GM19455 (cell line): ENCODE data around the gene FOCAD.
"Not testable (repeated sequence)": the region's sequence is repeated elsewhere in the genome, so short reads cannot be mapped to it uniquely, and the experiment has no call there.

Experiments used
- ATAC-seq: cut with Tn5 transposase; IDR thresholded peaks from one replicate; pipeline ENCODE4 v1.9.1; 2021; ENCODE audit not compliant: unreplicated experiment

FOCAD gene, protein sequence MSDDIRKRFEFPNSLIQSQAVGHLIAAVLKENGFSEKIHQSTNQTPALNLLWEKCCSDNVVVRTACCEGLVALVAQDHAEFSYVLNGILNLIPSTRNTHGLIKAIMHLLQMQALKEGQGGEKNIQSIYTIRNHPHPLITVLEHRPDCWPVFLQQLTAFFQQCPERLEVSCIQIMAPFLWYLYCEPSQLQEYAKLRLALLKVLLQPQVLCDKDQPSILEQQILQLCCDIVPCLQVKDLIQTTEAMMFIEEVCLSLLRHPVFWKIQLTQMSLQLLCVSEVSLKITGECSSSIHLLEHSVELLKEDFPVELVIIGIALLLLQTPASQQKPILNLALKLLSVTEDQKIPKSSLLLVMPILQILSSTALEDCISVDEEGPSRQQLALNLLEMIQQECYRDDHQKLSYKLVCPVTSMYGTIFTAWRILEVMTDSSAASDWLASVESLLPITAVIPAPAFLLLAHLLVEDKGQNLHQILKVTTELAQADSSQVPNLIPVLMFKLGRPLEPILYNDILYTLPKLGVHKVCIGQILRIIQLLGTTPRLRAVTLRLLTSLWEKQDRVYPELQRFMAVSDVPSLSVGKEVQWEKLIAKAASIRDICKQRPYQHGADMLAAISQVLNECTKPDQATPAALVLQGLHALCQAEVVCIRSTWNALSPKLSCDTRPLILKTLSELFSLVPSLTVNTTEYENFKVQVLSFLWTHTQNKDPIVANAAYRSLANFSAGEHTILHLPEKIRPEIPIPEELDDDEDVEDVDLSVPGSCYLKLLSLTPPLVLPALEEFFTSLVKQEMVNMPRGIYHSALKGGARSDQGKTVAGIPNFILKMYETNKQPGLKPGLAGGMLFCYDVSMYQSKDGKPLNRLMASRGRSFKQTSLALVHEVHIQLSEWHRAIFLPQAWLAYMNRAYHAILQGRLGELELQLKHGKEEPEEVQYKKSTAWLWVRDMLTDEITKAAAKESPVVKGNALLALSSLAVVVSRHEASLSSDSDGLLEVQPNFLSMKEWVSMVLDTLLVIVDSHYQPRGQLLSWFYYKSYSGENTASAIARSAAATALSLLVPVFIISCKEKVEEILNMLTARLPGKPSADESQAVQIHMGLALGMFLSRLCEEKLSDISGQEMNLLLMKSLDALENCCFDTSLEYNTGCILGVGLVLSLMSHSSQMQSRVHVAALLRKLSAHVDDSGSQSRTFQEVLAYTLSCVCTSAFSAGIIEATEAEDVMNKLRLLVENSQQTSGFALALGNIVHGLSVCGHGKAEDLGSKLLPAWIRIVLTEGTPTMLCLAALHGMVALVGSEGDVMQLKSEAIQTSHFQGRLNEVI (N-terminal part only)

GRCh38 chr9:20684035-20684874 lies at the start of gene FOCAD:
FOCAD (plus strand) TSS chr9:20684259; CDS start chr9:20715354, 31,095 bp downstream.
- ATAC-seq = peak; percentile 99

- ATAC-seq = no peak
Observed at GRCh38 chr9:20634895-20635294, 49.2 kb upstream of the FOCAD start.

GRCh38 chr9:20636888-20637440 lies 47.1 kb upstream of the FOCAD start:
- no peak for ATAC-seq

DNA sequence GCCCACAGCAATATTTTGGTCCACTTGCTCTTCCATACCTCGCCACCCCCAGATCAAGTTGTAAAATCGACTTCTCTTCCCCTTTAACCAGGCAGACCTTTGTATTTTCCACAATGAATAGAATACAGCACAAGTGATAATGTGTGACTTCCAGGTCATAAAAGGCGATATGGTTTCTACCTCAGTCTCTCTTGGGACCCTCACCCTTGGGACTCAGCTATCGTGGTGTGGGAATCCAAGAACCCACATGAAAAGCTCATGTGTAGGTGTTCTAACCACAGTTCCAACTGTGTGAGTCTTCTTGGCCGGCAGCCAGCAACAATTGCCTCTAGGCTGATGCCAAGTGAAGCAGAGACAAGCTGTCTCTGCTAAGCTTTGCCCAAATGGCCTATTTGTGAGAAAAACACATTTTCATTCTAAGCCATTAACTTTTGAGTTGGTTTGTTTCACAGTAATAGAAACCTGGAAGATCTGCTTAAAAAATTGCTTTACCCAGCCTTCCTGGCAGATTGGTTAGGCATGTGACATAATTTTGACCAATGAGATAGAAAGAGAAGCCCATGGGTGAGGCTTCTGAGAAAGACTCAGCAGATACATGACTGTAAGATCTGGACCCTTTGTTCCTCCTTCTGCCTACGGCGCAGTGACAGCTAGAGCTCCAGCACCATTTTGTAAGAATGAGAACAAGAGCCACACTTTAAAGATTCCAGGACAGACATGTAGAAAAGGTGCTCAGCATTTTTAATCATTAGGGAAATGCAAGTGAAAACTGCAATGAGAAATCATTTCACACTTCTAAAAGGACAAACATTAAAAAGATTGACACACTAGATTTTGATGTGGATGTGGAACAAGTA lies 43.5 kb upstream of the FOCAD start:
- ATAC-seq = peak; percentile 72

- ATAC-seq = no peak
Observed at GRCh38 chr9:20642045-20642444, 42.0 kb upstream of the FOCAD start.

GRCh38 chr9:20643660-20644059 lies 40.4 kb upstream of the FOCAD start:
- no peak for ATAC-seq

GRCh38 chr9:20646656-20647055 lies 37.4 kb upstream of the FOCAD start:
- ATAC-seq = no peak

- ATAC-seq = no peak
Observed at GRCh38 chr9:20649381-20649780, 34.7 kb upstream of the FOCAD start.

DNA sequence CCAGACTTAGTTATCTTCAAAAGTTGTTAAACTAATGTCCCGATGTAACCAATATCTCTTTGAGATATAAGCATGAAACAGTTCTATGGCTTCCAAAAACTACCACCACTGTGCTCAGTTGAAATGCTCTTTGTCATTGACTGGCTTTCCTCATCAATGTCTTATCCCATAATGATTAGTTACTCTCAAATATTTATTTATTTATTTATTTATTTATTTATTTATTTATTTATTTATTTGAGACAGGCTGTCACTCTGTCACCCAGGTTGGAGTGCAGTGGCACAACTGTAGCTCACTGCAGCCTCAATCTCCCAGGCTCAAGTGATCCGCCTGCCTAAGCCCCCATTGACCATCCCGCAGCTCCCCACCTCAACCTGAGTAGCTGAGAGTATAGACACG lies 33.7 kb upstream of the FOCAD start:
- ATAC-seq = no peak

- no peak for ATAC-seq
Observed at GRCh38 chr9:20650750-20651299, 33.2 kb upstream of the FOCAD start.

GRCh38 chr9:20651939-20652338 lies 32.1 kb upstream of the FOCAD start:
- ATAC-seq = no peak

GRCh38 chr9:20658246-20658667 lies 25.8 kb upstream of the FOCAD start:
- not testable (repeated sequence) for ATAC-seq

GRCh38 chr9:20658677-20659473 lies 25.2 kb upstream of the FOCAD start:
- no peak for ATAC-seq

- ATAC-seq = no peak
Observed at GRCh38 chr9:20659474-20659967, 24.5 kb upstream of the FOCAD start.

DNA sequence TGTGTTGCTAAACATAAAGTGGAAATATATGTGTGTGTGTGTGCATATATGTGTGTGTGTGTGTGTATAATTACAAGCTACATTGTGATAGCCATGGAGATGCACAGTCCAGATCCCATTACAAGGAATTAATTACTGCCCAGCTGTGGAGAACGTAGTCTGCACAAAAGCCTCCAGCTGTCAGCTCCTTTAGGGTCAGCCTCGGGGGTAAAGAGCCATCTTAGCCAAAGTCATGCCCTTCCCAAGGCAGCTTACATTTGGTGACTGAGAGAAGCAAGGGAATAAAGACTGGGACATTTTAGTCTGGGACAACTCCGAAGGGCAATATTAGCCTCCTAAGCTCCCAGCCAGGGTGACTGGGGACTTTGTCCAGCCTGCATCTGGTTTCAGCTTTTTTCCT lies 21.9 kb upstream of the FOCAD start:
- no peak for ATAC-seq

- ATAC-seq = no peak
Observed at GRCh38 chr9:20663133-20663532, 20.9 kb upstream of the FOCAD start.

DNA sequence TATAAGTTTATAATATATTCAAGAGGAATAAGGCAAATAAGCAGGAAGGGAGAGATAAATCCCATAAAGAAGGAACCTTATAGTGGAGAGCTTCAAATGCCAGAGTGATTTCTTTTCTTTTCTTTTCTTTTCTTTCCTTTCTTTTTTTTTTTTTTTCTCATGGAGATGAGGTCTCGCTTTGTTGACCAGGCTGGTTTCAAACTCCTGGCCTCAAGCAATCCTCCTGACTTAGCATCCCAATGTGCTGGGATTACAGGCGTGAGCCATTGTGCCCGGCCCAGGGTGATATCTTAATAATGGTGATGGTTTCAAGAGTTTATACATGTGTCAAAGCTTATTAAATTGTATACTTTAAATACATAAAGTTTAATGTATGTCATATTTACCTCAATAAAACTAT lies 19.6 kb upstream of the FOCAD start:
- no peak for ATAC-seq

- ATAC-seq = no peak
Observed at GRCh38 chr9:20670395-20670794, 13.7 kb upstream of the FOCAD start.
